GM21723 (cell line): ENCODE results near the gene RPS15.

Experiments used
- ATAC-seq: cut with Tn5 transposase; IDR thresholded peaks from one replicate; pipeline ENCODE4 v1.9.1; 2021; ENCODE audit warnings: mild to moderate bottlenecking, moderate library complexity; ENCODE audit not compliant: unreplicated experiment

The RPS15 gene

DNA sequence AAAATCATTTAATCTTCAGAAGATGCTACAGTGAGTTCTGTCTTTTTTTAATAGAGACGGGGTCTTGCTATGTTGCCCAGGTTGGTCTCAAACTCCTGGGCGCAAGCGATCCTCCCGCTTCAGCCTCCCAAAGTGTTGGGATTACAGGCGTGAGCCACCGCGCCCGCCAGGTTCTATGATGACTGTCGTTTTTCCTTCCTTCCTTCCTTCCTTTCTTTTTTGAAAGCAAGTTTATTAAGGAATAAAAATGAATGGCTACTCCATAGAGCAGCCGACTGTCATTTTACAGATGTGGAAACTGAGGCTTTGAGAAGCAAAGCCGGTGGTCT is 36.3 kb upstream of the RPS15 start:
- no peak for ATAC-seq

DNA sequence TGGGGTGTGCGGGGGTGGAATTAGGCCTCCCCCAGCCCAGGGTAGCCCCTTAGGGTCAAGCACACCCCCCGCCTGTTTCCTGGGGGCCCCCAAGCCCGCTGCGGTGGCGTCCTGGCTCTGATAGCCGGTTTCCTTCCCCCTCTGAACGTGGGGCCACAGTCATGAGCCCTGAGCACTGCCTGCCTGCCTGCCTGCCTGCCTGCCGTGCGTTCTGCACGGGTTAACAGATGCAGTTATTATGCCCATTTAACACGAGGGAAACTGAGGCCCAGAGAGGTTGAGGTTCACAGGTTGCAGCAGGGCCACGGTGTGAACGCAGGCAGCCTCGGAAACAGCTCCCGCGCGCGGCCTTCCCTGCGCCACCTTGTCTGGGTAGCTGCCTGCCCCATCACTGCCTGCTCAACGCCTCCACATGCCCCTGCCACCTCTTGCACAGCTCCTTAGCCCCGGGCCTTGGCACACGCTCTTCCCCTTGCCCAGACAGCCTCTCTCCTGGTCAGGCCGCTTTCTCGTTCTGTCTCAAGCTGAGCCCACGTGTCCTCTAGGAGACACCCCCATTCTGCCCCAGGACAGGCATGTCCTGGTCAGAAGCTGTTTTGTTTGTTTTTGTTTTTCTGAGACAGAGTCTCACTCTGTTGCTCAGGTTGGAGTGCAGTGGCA is 35.7 kb upstream of the RPS15 start:
- no peak for ATAC-seq

DNA sequence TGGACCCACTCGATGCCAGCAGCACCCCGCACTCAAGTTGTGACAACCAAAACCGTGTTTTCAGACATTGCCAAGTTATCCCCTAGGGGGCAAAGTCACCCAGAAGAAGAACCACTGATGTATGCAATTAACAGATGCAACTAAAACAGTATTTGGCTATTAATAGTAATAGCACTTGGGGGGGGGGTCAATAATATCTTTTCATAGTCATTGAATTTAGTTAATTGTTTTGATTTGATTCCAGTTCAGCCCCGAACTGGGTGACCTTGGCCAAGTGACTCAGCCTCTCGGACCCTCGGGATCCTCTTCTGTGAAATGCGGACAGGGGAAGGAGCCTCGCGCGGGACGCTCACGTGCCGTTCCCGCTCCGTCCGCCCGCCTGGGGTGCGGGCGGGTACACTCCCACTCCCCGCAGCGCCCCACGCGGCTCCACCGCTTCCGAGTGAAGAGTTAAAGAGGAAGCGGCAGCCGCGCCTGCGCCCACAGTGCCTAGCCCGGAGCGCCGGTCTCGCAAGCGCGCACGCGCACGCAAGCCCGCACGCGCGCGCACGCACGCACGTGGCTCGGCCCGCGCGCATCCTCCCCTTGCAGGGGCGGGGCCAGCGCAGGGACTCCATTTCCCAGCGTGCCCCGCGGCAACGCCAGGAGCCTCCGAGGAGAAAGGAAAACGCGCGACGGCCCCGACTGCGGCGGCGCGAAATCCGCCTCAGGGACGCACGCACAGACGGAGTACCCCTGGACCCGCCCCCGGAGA is 31.2 kb upstream of the RPS15 start:
- ATAC-seq = peak; percentile 74

DNA sequence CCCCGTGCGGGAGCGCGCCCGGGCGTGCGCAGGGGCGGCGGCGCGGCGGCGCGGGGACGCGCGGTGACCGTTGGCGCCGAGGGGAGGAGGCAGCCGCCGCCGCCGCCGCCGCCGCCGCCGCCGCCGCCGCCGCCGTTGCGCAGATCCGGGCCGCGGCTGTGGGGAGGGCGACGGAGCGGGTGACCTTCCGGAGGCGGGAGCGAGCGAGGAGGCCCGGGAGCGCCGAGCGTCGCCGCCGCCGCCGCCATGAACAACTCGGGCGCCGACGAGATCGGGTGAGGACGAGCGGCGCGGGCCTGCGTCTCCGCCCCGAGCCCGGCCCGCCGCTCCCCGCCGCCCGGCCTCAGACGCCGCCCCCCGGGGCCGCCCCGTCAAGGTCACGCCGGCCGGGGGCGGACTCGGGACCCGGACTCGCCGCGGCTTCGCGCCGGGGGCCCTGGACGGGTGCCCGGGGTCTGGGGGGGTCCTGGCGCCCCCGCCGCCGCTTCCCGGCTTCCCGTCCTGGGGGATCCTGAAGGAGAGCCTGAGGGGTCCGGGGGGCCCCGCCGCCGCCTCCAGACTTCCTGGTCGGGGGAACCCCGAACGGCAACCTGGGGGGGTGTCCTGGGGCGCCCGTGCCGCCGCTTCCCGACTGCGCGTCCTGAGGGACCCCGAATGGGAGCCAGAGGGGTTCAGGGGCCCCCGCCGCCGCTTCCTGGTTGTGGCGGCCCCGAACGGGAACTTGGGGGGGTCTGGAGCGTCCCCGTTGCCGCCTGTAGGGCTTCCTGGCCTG is 30.5 kb upstream of the RPS15 start, which contains the start of gene DAZAP1:
TSS of gene DAZAP1 (plus strand) at position 59 of the 772 bp plus-strand sequence. CDS start at position 247, 188 bp downstream.
- peak; percentile 31 for ATAC-seq

DNA sequence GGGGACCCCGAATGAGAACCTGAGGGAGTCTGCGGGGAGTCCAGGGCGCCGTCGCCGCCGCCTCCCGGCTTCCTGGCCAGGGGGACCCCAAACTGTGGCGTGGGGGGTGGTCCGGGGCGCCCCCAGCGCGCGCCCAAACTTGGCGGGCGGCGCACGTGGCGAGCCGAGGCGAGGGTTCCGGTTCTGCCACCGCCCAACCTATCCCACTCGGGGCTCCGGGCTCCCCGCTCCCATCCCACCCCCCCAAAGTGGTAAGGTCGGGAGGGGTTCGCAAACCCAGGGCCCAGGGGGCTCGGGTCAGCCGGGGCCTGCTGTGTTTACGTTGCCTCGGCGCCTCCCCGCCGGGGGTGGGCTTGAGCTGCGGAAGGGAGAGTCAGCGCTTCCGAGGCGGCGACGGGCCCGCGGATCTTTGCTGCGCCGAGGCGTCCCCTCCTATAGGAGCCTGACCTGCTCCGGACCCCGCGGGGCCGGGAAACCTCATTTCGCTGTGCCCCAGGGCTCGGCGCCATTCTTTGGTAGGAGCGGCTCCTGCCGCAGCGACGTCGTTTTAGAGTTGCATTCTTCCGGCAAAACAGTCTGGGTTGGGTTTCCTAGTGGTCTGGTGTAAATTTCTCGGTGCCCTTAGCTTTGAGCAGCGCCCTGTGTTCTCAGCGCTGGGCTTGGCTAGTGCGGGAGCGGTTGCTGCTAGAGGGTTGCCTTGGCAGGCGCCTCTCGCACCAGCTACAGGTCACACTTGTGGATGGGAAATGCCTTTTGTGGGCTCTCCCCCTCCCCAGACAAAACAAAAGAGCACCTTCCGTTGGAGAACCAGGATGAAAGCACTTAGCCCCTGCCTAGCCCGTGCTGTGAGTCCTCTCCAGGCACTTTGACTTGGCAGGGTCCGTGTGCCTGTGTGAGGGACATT is 29.6 kb upstream of the RPS15 start:
- no peak for ATAC-seq

DNA sequence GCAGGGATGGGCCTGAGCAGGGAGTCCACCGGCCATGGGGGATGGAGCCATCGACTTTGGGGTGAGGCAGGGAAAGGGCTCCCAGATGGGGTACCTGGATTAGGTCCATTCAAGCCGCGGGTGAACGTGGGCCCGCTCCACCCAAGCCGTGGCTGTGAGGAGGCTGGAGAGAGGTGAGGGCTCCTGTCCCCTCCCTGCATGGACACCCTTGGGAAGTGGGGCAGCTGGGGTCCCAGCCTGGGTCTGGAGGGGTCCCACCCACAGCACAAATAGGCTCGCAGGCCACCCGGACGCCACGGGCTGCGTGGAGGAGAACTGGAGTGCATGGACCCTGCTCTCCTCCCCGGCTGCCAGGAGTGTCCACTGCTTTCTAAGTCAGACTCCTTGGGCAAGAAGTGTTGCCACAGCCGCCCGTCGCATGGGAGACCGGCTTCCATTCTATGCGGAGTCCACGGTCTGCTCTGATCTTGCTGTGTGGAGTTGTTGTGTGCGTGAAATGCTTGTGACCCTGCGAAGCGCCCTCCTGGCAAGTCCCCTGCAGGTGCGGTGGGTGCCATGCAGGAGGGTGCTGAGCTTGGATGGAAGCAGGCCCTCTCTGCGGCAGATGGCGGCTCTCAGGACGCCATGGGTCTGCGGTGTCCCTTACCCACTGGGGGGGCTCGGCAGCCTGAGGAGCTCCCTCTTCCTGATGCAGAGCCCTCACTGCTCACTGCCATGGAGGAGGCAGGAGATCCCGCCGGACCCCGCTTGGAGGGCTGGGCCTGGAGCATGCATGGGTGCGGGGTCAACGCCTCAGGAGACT is 28.8 kb upstream of the RPS15 start:
- ATAC-seq = no peak

DNA sequence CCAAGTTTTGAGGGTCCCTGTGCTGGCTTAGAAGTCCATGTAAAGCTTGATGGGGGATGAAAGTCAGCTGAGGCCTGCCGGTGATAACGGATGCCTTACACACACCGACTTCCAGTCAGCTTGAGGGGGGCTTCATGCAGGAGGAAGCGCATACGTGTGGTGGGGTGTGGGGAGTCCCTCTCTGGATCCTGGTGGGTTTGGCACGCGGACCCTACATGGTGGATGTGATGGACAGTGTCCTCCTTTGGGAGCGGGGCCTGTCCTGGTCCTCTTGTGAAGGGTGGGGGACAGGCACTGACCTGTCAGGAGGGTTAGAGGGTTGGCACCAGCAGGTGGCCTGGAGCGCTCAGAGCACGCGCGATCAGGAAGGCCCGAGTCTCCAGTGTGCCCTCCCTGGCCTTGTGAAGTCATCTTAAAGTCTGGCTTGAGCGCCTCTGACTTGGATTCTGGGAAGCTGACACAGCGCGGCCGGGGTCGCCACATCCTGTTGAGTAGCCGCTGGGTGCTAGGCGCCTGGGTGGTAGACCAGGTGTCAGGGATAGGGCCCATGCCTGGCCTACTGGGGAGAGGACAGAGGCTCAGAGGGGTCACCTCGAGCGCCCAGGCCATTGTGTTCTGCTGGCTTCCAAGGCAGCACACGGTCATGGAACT is 27.9 kb upstream of the RPS15 start:
- no peak for ATAC-seq

DNA sequence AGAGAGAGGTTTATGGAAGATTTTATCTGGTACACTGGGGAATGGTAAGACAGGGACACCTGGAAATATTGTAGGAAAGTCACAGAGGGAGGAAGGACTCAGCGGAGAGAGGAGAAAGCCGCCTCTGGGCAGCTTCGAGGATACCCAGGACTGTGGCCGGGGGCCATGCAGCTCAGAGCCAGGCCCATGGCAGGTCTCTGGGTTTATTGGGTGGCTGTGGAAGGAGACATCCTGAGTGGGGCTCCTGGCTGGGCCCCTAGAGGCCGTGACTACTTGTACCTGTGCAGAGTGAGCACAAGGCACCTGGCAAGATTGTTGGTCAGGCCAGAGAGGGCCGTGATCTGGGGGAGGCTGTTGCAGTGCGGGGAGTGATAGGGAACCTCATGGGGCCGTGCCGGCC is 27.4 kb upstream of the RPS15 start:
- ATAC-seq = no peak

DNA sequence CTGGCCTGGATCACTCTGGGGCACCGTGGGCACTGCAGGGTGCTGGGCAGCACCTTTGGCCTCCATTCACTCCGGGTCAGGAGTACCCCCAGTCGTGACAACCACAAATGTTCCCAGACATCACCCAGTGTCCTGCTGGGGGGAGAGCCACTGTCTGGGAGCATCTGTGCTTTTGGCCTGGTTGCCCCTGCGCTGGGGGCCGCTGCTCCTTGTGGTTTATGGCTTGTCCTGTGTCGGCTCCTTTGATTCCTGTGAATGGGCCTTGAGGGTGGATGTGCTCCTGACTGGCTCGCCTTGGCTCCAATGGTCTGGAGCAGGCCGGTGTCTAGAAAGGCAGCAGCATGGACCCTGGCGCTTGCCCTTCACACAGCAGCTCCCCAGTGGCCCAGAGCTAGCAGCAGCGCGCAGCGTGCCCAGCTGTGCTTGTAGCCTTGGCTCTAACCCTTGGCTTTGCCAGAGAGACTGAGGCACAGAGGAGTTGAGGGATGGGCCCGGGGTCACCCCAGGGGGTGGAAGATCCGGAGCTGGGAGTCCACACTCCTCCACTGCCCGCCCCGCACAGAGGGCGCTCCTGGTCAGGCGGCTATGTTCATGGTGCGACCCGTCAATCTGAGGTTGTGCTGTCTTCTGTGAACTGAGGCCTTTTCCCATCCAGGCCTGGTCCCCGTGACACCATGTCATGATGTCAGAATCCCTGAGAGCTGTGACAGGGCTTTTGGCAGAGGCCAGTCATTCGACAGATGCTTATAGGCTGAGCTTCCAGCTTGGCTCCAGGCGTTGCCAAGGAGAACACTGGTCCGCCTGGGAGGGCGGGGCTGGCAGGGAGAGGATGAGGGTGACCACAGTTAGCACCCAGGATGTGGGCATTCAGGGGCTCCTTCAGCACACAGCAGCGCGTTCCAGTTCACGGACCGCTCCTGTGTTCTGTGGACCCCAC is 26.7 kb upstream of the RPS15 start:
- ATAC-seq = no peak

DNA sequence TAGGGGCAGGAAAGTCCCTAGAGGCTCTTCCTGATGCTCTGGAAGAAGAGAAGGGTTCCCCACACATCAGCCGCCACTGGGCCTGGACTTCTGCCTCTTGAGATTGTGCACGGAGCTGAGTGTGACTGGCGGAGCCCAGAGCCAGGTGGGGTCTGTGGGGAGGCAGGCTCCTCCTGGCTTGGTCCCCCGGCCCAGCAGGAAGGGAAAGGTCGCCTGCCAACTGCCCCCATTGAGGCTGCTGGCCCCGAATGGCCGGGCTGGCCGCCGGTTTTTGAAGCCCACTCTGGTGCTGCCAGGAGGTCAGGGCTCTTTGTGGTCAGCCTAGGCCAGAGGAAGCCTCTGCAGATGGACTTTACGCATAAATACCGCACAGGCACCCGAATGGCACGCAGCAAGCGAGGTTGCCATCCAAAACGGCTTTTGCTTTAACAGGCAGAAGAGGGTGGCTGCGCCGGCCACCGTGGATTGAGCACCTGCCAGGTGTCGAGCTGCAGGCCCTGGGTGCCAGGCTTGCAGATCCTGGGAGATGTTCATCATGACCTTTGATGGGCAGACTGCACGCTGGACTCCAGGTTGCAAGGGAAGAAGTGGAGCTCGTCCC is 25.8 kb upstream of the RPS15 start:
- no peak for ATAC-seq

DNA sequence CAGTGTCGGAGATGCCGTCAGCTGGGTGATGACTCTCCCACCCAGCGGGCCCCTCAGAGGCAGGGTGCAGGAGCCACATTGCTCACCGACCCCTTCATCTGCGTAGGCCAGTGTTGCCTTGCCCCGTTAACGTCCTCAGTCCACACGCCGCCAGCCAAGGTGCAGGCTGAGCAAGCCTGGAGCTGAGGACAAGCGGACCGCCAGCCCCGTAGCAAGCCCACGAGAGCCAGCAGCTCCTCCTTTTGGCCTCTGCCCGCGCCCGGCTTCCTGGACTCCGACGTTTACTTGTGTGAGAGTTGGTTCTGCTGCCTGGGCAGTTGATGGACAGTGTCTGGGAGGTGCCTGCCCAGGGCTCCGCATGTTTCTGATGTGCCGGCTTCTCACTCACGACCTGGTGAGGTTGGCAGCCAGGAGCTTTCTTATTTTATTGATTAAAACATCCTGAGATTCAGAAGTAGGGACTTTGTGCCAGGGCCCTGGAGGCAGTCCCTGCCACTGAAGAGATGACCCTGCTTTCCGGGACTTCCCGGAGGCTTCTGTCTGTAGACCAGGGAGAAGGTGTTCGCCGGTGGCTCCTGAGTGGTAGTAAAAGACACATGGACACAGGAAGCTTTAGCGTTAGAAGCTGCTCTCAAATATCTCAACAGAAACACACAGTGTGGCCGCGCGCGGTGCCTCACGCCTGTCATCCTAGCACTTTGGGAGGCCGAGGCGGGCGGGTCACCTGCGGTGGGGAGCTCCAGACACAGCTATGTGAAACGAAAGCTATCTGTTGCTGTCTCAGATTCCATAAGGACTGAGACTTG is 25.0 kb upstream of the RPS15 start:
- ATAC-seq = no peak

DNA sequence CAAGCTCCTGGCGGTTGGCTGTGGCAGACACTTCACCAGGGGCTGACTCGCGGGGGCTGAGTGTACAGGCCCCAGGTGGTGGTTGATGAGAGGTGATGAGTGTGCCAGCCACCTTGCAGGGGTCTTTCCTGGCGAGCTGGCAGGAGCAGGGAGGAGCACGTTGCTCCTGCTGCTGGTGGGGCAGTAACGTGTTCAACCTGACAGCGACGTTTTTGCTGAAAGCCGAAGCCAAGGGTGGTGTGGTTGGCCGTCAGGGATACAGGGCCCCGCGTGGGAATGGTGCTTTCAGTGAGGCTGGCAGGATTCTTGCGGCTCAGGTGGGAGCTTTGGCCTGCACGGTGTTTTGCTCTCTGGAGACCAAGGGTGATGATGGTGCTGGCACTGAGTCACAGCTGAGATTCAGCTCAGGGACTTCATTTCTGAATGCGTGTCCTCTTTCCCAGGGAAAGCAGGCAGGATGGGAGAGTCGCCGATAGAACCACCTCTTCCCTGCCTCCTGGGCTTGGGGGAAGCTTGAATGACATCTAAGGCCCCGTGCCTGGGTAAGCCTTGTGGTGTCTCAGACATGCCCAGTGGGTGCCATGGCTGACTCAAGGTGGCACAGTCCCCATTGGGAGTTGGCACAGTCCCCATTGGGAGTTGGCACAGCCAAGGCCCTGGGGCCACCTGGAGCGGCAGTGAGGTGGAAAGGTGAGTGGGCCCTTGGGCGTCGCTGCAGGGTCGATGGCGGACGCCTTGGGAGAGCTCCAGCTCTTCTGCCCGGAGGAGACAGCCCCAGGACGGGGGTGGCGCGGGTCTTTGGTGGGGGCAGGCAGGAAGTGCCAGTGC is 22.0 kb upstream of the RPS15 start:
- ATAC-seq = no peak

DNA sequence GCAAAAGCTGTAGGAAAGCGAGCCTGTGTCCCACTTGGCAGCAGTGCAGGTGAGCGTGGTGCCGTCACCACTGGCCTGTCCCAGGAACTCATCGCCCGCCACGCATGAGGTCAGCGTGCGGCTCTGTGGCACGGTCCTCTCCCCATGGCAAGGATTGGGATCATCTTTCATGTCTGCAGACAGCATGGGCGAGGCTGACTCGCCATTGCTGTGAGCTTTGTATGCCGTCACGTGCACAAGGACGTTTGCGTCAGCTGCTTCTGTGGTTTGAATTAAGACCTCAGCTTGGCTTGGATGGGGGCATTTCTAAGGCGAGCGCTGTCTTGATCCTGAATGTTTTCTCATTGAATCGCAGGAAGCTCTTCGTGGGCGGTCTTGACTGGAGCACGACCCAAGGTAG is 21.1 kb upstream of the RPS15 start:
- no peak for ATAC-seq

DNA sequence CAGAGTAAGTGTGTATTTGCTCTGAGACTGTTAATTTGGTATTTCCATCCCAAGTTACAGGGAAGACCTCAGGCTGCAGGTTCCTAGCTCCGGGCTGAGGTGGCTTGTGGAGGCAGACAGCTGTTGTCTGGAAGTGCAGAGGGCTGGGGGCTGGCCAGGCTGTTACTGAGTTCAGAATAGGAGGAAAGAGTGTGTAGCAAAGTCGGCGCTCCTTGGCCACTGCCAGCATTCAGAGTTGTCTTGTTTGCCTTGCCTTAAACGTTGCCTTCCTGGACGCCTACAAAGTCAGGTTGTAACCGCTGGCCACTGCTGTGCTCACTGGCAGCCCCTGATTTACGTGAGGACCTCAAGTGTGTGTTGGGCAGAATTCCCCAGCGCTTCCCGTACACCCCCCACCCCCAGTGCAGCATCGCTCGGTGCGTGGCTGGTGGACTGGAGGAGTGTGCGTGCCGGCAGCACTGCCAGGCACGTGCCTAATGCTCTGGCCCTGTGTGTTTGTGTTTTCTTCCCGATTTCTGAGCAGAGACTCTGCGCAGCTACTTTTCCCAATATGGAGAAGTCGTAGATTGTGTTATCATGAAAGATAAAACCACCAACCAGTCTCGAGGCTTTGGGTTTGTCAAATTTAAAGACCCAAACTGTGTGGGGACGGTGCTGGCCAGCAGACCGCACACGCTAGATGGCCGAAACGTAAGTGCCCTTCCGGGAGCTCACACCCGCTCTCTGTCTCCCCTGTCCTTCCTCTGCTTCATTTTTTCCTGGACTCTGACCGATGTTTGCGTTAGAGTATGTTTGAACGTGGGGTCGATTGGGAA is 20.3 kb upstream of the RPS15 start:
- ATAC-seq = no peak

DNA sequence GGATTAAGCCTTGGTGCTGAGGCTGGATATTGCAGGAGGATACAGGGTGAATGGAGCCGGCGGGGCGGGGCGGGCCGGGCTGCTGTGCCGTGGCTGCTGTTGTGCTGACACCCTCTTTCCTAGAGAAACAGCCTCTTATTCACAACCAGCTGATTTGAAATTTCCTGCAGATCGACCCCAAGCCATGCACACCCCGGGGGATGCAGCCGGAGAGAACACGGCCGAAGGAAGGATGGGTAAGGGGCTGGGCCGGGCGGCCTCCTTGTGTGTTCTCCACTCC is 19.8 kb upstream of the RPS15 start:
- no peak for ATAC-seq
